HL-60 (cell line): ENCODE measurements around the gene SUSD1.
A peak's percentile ranks its signal among the peaks of the same experiment; 100 is the strongest.

Experiments
- DNase-seq, 2 experiments: peaks; one replicate each; pipeline ENCODE4 v3.0.0-alpha.2; 2010 to 2020; ENCODE audit warnings: low read depth in 1 of 2, low spot score in 1 of 2
- H3K27ac ChIP-seq: fragments of 250-450 bp; sonication (Bioruptor Pico); replicated peaks from 2 replicates; pipeline ENCODE4 v1.5.1; 2020; ENCODE audit warnings: mild to moderate bottlenecking, moderate library complexity
- H3K27me3 ChIP-seq: fragments of 250-450 bp; sonication (Bioruptor Pico); 2 replicates; pipeline ENCODE4 v1.5.1; 2021; ENCODE audit warnings: mild to moderate bottlenecking, moderate library complexity; ENCODE audit not compliant: insufficient read depth, poor library complexity, severe bottlenecking
- H3K4me3 ChIP-seq: replicated peaks from 2 replicates; pipeline ENCODE4 v1.5.1; 2011; ENCODE audit warnings: mild to moderate bottlenecking, control low read depth, low read length; ENCODE audit not compliant: insufficient read depth
- CTCF ChIP-seq: IDR thresholded peaks from one replicate; pipeline ENCODE4 v1.5.1; 2011; ENCODE audit warnings: low read length, control low read depth, inconsistent platforms; ENCODE audit not compliant: insufficient read depth
- GABPA ChIP-seq: IDR thresholded peaks from 2 replicates; pipeline ENCODE4 v1.6.1; 2012; ENCODE audit warnings: low read depth
- POLR2AphosphoS5 ChIP-seq: IDR thresholded peaks from 2 replicates; pipeline ENCODE4 v1.6.1; 2012; ENCODE audit warnings: low read depth
- REST ChIP-seq: IDR thresholded peaks from 2 replicates; pipeline ENCODE4 v1.6.1; 2012; ENCODE audit warnings: low read depth; ENCODE audit not compliant: insufficient replicate concordance
- SPI1 ChIP-seq: IDR thresholded peaks from 2 replicates; pipeline ENCODE4 v1.6.1; 2012; ENCODE audit warnings: low read depth, mild to moderate bottlenecking, borderline replicate concordance

The SUSD1 gene

GRCh38 chr9:112093870-112094216, 81.3 kb downstream of the SUSD1 start:
- no peaks in the 10 kb centered on the region for H3K27me3 ChIP-seq
- H3K27ac ChIP-seq = no peak overlapping the region
- no peak overlapping the region for H3K4me3 ChIP-seq
- DNase-seq = no peak
- TF ChIP-seq GABPA (no peak), SPI1 (no peak), REST (no peak), CTCF (no peak), POLR2AphosphoS5 (no peak)

- no peak for DNase-seq
- Histone ChIP-seq H3K27ac (no peak overlapping the region), H3K4me3 (no peak overlapping the region), H3K27me3 (no peaks in the 10 kb centered on the region)
- TF ChIP-seq SPI1 (no peak), CTCF (no peak), REST (no peak), GABPA (no peak), POLR2AphosphoS5 (no peak)
These were observed 81.8 kb downstream of the SUSD1 start for GRCh38 chr9:112093147-112093869.

- no peaks in the 10 kb centered on the region for H3K27me3 ChIP-seq
- TF ChIP-seq SPI1 = no peak
- TF ChIP-seq REST = no peak
- no peak for TF ChIP-seq POLR2AphosphoS5
- no peak for TF ChIP-seq GABPA
- TF ChIP-seq CTCF = no peak
- no peak overlapping the region for H3K27ac ChIP-seq
- peak in 1 of 2 experiments; percentile 23 for DNase-seq
- no peak overlapping the region for H3K4me3 ChIP-seq
These were observed 83.3 kb downstream of the SUSD1 start for GRCh38 chr9:112091810-112092209.
